NOMO-1 treated with dmso at 0.1 percent for 144 hours (cell line): Measurements from ENCODE around the gene POLR3C.

ENCODE experiments used
- DNase-seq: peaks from one replicate; lab custom pipeline; 2025; ENCODE audit not compliant: unreplicated experiment; lab: John Stamatoyannopoulos, UW

The POLR3C gene

GRCh38 chr1:145868232-145868631, 44.2 kb downstream of the POLR3C start:
- no peak for DNase-seq

- peak; percentile 42 for DNase-seq
Measured at GRCh38 chr1:145871994-145872924, 48.3 kb downstream of the POLR3C start.

GRCh38 chr1:145874646-145875045, 50.6 kb downstream of the POLR3C start:
- no peak for DNase-seq

GRCh38 chr1:145877923-145878486, 54.0 kb downstream of the POLR3C start:
- DNase-seq, result no peak

DNA sequence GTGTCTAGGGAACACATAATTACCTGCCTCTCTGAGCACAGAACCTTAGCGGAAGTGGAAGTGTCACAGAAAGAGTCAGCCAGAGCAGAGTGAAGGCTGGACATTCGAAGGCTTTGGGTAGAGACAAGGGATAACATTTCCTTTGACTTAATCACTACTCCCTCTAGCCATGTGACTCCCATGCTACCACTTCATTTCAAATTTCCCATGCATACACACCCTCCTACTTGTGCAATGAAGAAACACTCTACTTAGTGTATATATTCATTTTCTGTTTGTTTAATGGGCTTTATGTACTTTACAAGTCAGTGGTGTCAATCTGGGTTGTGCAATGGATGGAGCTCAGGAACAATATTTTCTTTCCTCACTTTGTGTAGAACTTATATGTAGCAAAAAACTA, 54.7 kb downstream of the POLR3C start:
- no peak for DNase-seq

DNA sequence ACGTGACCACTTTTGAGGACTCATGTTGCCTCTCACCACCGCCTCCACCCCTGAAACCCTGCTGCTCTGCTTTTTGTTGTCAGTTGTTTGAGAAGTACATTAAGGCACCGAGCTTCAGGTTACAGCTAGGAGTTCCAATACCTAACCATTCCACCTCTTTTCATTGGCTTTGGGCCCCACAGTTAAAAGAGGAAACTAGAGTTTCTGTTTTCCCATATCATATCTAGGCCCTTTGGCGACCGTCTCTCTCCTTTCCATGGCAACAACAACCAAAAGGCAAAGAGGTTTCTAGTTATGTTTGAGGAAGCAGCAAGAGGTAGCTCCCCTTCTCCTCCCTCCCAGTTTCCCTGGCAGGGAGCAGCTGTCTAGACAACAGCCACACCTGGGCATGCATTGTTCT, 55.8 kb downstream of the POLR3C start:
- no peak for DNase-seq

DNA sequence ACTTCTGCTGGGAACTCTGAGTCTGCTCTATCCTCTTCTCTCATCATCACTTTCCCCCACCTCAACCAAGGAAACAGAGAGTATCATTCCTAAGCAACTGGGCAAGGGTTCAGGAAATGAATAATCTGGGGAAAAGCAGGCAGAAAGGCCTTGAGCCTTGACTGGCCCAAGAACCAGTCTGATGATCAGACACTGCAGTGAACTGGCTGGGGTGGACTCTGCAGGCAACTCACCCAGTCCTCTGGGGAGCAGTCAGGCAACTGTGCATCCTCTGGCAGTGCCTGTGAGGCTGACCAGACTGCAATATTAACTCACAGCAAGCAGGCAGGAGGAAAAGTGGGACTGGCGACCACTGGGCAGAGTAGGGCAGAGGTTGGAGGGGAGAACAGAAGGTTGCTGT, 60.7 kb downstream of the POLR3C start:
- DNase-seq, result no peak

- peak; percentile 41 for DNase-seq
Measured at GRCh38 chr1:145885738-145886287, 61.8 kb downstream of the POLR3C start, which contains the start of gene ANKRD35. Gene ANKRD35 (minus strand): TSS chr1:145885866. CDS start chr1:145885758, 108 bp downstream.

DNA sequence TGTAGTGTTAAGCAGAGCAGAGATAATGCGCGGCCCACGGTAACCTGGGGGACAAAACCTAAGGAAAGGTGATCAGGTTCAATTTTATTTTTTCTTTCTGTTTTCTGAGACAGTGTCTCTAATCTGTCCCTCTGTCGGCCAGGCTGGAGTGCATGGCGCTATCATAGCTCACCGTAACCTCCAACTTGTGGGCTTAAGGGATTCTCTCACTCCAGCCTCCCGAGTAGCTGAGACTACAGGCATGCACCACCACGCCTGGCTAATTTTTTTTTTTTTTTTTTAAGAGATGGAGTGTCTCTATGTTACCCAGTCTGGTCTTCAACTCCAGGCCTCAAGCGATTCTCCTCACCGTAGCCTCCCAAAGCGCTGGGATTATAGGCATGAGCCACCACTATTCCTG, 62.4 kb downstream of the POLR3C start:
- no peak for DNase-seq

DNA sequence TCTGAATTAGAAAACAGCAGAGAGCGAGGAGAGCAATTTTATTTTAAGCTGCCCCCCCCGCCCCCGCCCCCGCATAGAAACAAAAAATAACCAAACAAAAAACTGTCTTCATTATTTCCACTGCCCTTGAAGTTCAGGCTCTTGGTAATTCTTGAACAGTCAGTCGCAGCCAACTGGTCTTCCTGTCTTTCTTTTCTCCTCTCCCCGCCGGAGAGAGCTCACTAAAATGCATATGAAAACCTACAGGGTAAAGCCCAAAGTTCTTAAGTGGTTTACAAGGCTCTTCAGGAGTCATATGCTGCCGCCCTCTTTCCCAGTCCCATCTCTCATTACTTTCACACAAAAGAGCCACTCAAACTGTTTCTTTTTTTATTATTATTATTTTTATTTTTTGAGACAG, 62.8 kb downstream of the POLR3C start:
- DNase-seq, result no peak

DNA sequence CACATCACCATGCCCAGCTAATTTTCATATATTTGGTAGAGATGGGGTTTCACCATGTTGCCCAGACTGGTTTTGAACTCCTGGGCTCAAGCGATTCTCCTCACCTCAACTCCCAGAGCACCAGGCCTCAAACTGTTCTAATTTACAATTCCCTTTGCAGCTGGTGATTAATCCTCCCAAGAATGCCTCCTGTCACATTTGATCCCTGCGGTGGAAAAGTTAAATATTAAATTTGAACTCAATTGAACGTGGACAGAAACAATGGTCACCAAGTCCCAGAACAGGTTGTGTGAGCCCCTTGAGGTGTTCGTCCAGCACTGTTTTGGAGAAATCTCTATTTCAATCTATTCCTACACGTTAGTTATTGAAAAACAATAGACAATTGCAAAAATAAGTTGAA, 63.6 kb downstream of the POLR3C start:
- no peak for DNase-seq

DNA sequence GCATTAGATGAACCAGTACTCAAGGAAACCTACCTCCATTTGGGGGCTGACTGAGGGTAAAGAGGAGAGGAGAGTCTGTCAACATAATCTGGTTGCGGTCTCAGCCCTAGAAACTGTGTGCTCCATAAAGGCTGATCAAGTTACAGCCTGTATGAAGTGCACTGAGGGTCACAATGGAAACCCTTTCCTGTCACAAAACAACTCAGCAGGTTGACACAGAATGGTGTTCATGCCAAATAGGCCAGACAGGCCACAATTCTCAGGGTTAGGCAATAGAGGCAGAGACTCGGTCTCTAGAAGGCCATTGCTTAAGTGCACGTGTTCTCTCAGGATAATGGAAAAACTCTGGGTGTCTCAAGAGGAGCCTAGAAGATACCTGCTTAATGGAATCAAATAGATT, 65.7 kb downstream of the POLR3C start:
- no peak for DNase-seq

- no peak for DNase-seq
Measured at GRCh38 chr1:145891143-145891542, 67.1 kb downstream of the POLR3C start.

- no peak for DNase-seq
Measured at GRCh38 chr1:145891587-145892485, 67.8 kb downstream of the POLR3C start.

DNA sequence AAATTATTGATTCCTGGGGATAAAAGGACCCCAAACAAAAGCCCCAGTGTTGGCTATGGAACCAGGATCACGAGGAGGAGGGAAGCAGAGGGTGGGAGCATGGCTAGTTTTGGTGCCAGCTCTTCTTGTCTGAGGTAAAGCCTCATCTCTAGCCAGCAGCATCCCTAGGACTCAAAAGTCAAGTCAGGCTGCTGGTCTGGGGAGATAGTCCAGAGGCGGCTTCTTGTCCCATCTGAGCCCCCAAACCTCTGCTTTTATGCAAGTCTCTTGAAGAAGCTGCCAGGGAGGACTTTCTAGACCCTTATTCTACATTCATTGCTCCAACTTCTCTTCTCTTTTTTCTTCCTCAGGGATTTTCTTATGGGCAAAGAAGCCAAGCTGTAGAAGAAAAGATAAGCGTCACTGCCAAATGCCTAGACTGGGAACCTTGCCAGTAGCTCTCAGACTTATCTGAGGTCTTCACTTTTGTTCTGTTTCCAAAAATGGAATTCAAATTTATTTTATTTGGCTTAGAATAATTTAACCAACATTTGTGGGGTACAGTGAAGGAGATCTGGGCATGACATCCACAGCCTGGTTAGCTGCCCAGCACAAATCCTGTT, 68.6 kb downstream of the POLR3C start:
- DNase-seq, result no peak

GRCh38 chr1:145893306-145894055, 69.5 kb downstream of the POLR3C start:
- no peak for DNase-seq
